Keratinocyte (primary cell): ENCODE results near the gene UBR2. TPM values are rescaled to one million over a fixed set of nuclear protein-coding genes. Genes with fewer than 3 reads are reported as not detected.

ENCODE experiments used
- DNase-seq: peaks from one replicate; pipeline ENCODE4 v3.0.0-alpha.2; 2011; ENCODE audit warnings: low read depth, missing footprints, low spot score
- FAIRE-seq: peaks from 2 replicates; lab custom pipeline; 2011; peaks lifted over from hg19 to GRCh38; lab: Jason Lieb, UNC
- H2AFZ ChIP-seq: 2 replicates; pipeline ENCODE4 v1.6.0; 2012; ENCODE audit warnings: low read length, control low read depth, inconsistent platforms; ENCODE audit not compliant: control insufficient read depth
- H3K27ac ChIP-seq: 2 replicates; pipeline ENCODE4 v1.5.1; 2011; ENCODE audit warnings: low read length; ENCODE audit not compliant: control insufficient read depth, insufficient read depth
- H3K27me3 ChIP-seq: 3 replicates; pipeline ENCODE4 v1.6.0; 2011; ENCODE audit warnings: low read length; ENCODE audit not compliant: control insufficient read depth, insufficient read depth; ENCODE audit errors: extremely low read depth
- H3K36me3 ChIP-seq, 2 experiments: 2 replicates in 1 of 2; 3 replicates in 1 of 2; pipeline ENCODE4 v1.5.1; 2011; ENCODE audit warnings: low read length in 2 of 2, mild to moderate bottlenecking in 1 of 2; ENCODE audit not compliant: control insufficient read depth in 2 of 2, insufficient read depth in 2 of 2; ENCODE audit errors: extremely low read depth in 1 of 2
- H3K4me1 ChIP-seq: 3 replicates; pipeline ENCODE4 v1.5.1; 2011; ENCODE audit warnings: low read length; ENCODE audit not compliant: control insufficient read depth, insufficient read depth; ENCODE audit errors: extremely low read depth
- H3K4me2 ChIP-seq: 3 replicates; pipeline ENCODE4 v1.6.0; 2011; ENCODE audit warnings: low read depth, low read length; ENCODE audit not compliant: control insufficient read depth, insufficient read depth; ENCODE audit errors: extremely low read depth
- H3K4me3 ChIP-seq, 3 experiments: fragments of 200-600 bp in 1 of 3; sonication (generic) in 1 of 3; 2 replicates in 2 of 3; 3 replicates in 1 of 3; pipeline ENCODE4 v1.5.1; 2011 to 2016; ENCODE audit warnings: low read length in 3 of 3, mild to moderate bottlenecking in 3 of 3, control low read depth in 2 of 3, inconsistent platforms in 1 of 3, low read depth in 1 of 3, mixed read lengths in 1 of 3, mixed run types in 1 of 3, moderate library complexity in 1 of 3; ENCODE audit not compliant: control insufficient read depth in 2 of 3, insufficient read depth in 2 of 3; ENCODE audit errors: extremely low read depth in 1 of 3
- H3K79me2 ChIP-seq: 2 replicates; pipeline ENCODE4 v1.6.0; 2012; ENCODE audit warnings: low read length; ENCODE audit not compliant: control insufficient read depth, insufficient read depth
- H3K9ac ChIP-seq: 3 replicates; pipeline ENCODE4 v1.6.0; 2011; ENCODE audit warnings: low read length; ENCODE audit not compliant: control insufficient read depth, insufficient read depth; ENCODE audit errors: extremely low read depth
- H3K9me1 ChIP-seq: 3 replicates; pipeline ENCODE4 v1.6.0; 2011; ENCODE audit warnings: low read length; ENCODE audit not compliant: control insufficient read depth, insufficient read depth; ENCODE audit errors: extremely low read depth
- H3K9me3 ChIP-seq: 2 replicates; pipeline ENCODE4 v1.5.1; 2012; ENCODE audit warnings: low read depth, low read length; ENCODE audit not compliant: control insufficient read depth
- H4K20me1 ChIP-seq: 3 replicates; pipeline ENCODE4 v1.6.0; 2011; ENCODE audit warnings: low read length; ENCODE audit not compliant: control insufficient read depth, insufficient read depth; ENCODE audit errors: extremely low read depth
- CTCF ChIP-seq, 3 experiments: IDR thresholded peaks in 1 of 3; conservative IDR thresholded peaks in 1 of 3; optimal IDR thresholded peaks in 1 of 3; 2 replicates in 2 of 3; 3 replicates in 1 of 3; pipeline versions ENCODE3 to v1.5.1; 2011; ENCODE audit warnings: low read length in 3 of 3, mild to moderate bottlenecking in 3 of 3, moderate library complexity in 2 of 3, control low read depth in 1 of 3, inconsistent platforms in 1 of 3; ENCODE audit not compliant: insufficient read depth in 2 of 3; ENCODE audit errors: extremely low read depth in 1 of 3
- EZH2 ChIP-seq: IDR thresholded peaks from one replicate; pipeline ENCODE4 v1.6.1; 2012; ENCODE audit warnings: inconsistent platforms, mild to moderate bottlenecking, low read length, moderate library complexity
- dilution Hi-C: fragments of 300-500 bp; cut with MboI; formaldehyde crosslinking; loops from one replicate; pipeline ENCODE4 v1.7.0; 2020; ENCODE audit warnings: low sequenced_read_pairs; ENCODE audit not compliant: extremely low pct_ligation_motif_present
- polyA plus RNA-seq, 5 experiments: library from polyadenylated mRNA; depleted of rRNA in 3 of 5; stranded (reverse) in 3 of 5; stranded (forward) in 1 of 5; unstranded in 1 of 5; fragments of >200 nt; gene quantifications; 1 replicate in 1 of 5; 2 replicates in 3 of 5; 3 replicates in 1 of 5; pipeline versions ENCODE4 v1.2.1 to v1.2.3, GENCODE V29; 2011 to 2012; ENCODE audit warnings: missing spikeins in 2 of 5, low read depth in 1 of 5, low replicate concordance in 1 of 5

The UBR2 gene
- polyA plus RNA-seq, 1 donor (not counting 4 experiments of a cell fraction or from before 2014, with no cell fraction given), result 21.6 TPM

- TF ChIP-seq EZH2, result no peak
- no peak for TF ChIP-seq CTCF (optimal IDR thresholded peaks at IDR 0.05 in 1 of 3, IDR thresholded peaks at IDR 0.05 in 1 of 3, conservative IDR thresholded peaks at IDR 0.05 in 1 of 3; ENCODE audit: extremely low read depth in 1 of 3, insufficient read depth in 2 of 3, low read length in 3 of 3)
- no peaks in the 10 kb centered on the region for H3K27me3 ChIP-seq
- no peak overlapping the region for H3K27ac ChIP-seq
- no peak overlapping the region for H3K4me3 ChIP-seq
- dilution Hi-C loops, result no loop called here
- no peak overlapping the region for H2AFZ ChIP-seq
- FAIRE-seq, result no peak
- no peaks in the 10 kb centered on the region for H4K20me1 ChIP-seq
- no peaks in the 10 kb centered on the region for H3K9me1 ChIP-seq
- H3K79me2 ChIP-seq, result no peaks in the 10 kb centered on the region
- H3K9me3 ChIP-seq, result no peaks in the 10 kb centered on the region
- no peak for DNase-seq
- H3K36me3 ChIP-seq, result no peaks in the 10 kb centered on the region
- no peak overlapping the region for H3K9ac ChIP-seq
- no peak overlapping the region for H3K4me2 ChIP-seq
- no peaks in the 10 kb centered on the region for H3K4me1 ChIP-seq
Observed at GRCh38 chr6:42533794-42534193, 30.0 kb upstream of the UBR2 start.

- dilution Hi-C loops, result no loop called here
- no peak overlapping the region for H3K27ac ChIP-seq
- H3K79me2 ChIP-seq, result no peaks in the 10 kb centered on the region
- H4K20me1 ChIP-seq, result no peaks in the 10 kb centered on the region
- H3K9me3 ChIP-seq, result no peaks in the 10 kb centered on the region
- FAIRE-seq, result no peak
- no peak for TF ChIP-seq CTCF (optimal IDR thresholded peaks at IDR 0.05 in 1 of 3, IDR thresholded peaks at IDR 0.05 in 1 of 3, conservative IDR thresholded peaks at IDR 0.05 in 1 of 3; ENCODE audit: extremely low read depth in 1 of 3, insufficient read depth in 2 of 3, low read length in 3 of 3)
- no peak for TF ChIP-seq EZH2
- no peaks in the 10 kb centered on the region for H3K27me3 ChIP-seq
- DNase-seq, result no peak
- H3K36me3 ChIP-seq, result no peaks in the 10 kb centered on the region
- no peaks in the 10 kb centered on the region for H3K4me1 ChIP-seq
- H2AFZ ChIP-seq, result no peak overlapping the region
- H3K4me3 ChIP-seq, result no peak overlapping the region
- no peak overlapping the region for H3K9ac ChIP-seq
- no peak overlapping the region for H3K4me2 ChIP-seq
- H3K9me1 ChIP-seq, result no peaks in the 10 kb centered on the region
Observed at GRCh38 chr6:42537536-42537935, 26.3 kb upstream of the UBR2 start.
